K562 treated with DMSO at 1 percent for 4 hours (cell line): ENCODE results near the gene KIR2DL4. TPM values are rescaled to one million over a fixed set of nuclear protein-coding genes. Genes with fewer than 3 reads are reported as not detected.

Experiments
- total RNA-seq: library from RNA; unstranded; fragments of 300-600 nt; gene quantifications from 2 replicates; pipeline ENCODE4 v1.2.3, GENCODE V29; 2022; ENCODE audit not compliant: insufficient read depth

Gene KIR2DL4
- not detected in 2 replicates for total RNA-seq

DNA sequence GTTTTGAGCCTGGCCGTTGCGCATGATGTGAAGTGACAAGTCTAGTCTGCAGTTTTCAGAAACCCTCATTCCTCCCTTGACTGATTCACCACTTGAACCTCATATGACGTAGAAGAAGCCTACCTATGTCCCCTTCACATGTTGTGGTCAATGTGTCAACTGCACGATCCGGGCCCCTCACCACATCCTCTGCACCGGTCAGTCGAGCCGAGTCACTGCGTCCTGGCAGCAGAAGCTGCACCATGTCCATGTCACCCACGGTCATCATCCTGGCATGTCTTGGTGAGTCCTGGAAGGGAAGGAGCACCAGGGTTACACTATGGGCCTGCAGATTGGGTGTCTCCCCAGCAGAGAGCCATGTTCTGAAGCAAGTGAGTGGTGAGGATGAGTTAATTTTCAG is at the start of gene KIR2DL4:
Gene KIR2DL4, plus strand, starts transcription at position 201 of the 400 bp plus-strand sequence. Its CDS starts 42 bp downstream, at position 243.

DNA sequence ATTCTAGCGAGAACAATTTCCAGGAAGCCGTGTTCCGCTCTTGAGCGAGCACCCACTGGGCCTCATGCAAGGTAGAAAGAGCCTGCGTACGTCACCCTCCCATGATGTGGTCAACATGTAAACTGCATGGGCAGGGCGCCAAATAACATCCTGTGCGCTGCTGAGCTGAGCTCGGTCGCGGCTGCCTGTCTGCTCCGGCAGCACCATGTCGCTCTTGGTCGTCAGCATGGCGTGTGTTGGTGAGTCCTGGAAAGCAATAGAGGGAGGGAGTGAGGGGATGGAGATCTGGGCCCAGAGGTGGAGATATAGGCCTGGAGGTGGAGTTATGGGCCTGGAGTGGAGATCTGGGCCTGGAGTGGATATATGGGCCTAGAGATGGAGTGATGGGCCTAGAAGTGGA is 33.8 kb upstream of the KIR2DL4 start, which contains the start of gene KIR2DL1:
Gene KIR2DL1, plus strand, starts transcription at position 148 of the 400 bp plus-strand sequence. Its CDS starts 58 bp downstream, at position 206.

DNA sequence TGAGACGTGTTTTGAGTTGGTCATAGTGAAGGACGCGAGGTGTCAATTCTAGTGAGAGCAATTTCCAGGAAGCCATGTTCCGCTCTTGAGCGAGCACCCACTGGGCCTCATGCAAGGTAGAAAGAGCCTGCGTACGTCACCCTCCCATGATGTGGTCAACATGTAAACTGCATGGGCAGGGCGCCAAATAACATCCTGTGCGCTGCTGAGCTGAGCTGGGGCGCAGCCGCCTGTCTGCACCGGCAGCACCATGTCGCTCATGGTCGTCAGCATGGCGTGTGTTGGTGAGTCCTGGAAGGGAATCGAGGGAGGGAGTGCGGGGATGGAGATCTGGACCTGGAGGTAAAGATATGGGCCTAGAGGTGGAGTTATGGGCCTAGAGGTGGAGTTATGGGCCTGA is 12.8 kb downstream of the KIR2DL4 start, which contains the start of gene KIR3DL1:
Gene KIR3DL1, plus strand, starts transcription at position 218 of the 400 bp plus-strand sequence.

DNA sequence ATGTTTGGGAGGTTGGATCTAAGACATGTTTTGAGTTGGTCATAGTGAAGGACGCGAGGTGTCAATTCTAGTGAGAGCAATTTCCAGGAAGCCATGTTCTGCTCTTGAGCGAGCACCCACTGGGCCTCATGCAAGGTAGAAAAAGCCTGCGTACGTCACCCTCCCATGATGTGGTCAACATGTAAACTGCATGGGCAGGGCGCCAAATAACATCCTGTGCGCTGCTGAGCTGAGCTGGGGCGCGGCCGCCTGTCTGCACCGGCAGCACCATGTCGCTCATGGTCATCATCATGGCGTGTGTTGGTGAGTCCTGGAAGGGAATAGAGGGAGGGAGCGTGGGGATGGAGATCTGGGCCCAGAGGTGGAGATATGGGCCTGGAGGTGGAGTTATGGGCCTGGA is 29.1 kb downstream of the KIR2DL4 start, which contains the start of gene KIR2DS4:
Gene KIR2DS4, plus strand, starts transcription at position 181 of the 400 bp plus-strand sequence.

DNA sequence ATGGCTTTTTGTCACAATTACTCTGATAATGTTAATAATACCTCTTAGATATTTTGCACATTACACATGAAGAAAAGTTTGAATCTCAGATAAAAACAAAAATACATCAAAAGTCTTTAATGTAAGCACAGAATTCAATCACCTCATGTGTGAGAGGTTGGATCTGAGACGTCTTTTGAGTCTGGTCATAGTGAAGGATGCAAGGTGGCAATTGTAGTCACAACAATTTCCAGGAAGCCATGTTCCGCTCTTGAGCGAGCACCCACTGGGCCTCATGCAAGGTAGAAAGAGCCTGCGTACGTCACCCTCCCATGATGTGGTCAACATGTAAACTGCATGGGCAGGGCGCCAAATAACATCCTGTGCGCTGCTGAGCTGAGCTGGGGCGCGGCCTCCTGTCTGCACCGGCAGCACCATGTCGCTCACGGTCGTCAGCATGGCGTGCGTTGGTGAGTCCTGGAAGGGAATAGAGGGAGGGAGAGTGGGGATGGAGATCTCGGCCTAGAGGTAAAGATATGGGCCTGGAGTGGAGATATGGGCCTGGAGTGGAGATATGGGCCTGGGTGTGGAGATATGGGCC is 46.7 kb downstream of the KIR2DL4 start, which contains the start of gene KIR3DL2:
Gene KIR3DL2, plus strand, starts transcription at position 383 of the 580 bp plus-strand sequence. Its CDS starts 33 bp downstream, at position 416.

Other genes starting within 250 kb of the KIR2DL4 start
- gene LILRA2, start 229.8 kb upstream of the KIR2DL4 start, total RNA-seq = 7.6 and 8.0 TPM in 2 replicates
- not detected in 2 replicates for gene LILRA1, start 210.0 kb upstream of the KIR2DL4 start, total RNA-seq
- not detected in 2 replicates for gene LILRB1, start 173.1 kb upstream of the KIR2DL4 start, total RNA-seq
- gene LILRB4, start 140.6 kb upstream of the KIR2DL4 start, total RNA-seq = not detected in 2 replicates
- gene KIR3DL3, start 79.2 kb upstream of the KIR2DL4 start, total RNA-seq = not detected in 2 replicates
- not detected in 2 replicates for gene KIR2DL3, start 65.1 kb upstream of the KIR2DL4 start, total RNA-seq
- gene KIR2DL1, start 33.8 kb upstream of the KIR2DL4 start, total RNA-seq = not detected in 2 replicates
- gene KIR3DL1, start 12.9 kb downstream of the KIR2DL4 start, total RNA-seq = not detected in 2 replicates
- not detected in 2 replicates for gene KIR2DS4, start 29.1 kb downstream of the KIR2DL4 start, total RNA-seq
- gene KIR3DL2, start 46.8 kb downstream of the KIR2DL4 start, total RNA-seq = not detected in 2 replicates
- gene FCAR, start 70.6 kb downstream of the KIR2DL4 start, total RNA-seq = not detected in 2 replicates
- not detected in 2 replicates for gene NCR1, start 102.5 kb downstream of the KIR2DL4 start, total RNA-seq
- gene NLRP7, start 143.9 kb downstream of the KIR2DL4 start, total RNA-seq = not detected in 2 replicates
- 17.2 and 20.6 TPM in 2 replicates for gene NLRP2, start 162.8 kb downstream of the KIR2DL4 start, total RNA-seq
- gene GP6, start 234.7 kb downstream of the KIR2DL4 start, total RNA-seq = 3.2 and 3.7 TPM in 2 replicates